ENCODE results near the gene ARF1. TPM values are rescaled to one million over a fixed set of nuclear protein-coding genes. Genes with fewer than 3 reads are reported as not detected.

Gene ARF1
- total RNA-seq, 2 donors from 2014 or later = 322 to 372 TPM

GRCh38 chr1:228034954-228035837 lies 47.3 kb upstream of the ARF1 start:
- Mint-ChIP-seq H3K4me1 (peaks cover 3% of the 10 kb centered on the region), H3K27me3 (ENCODE audit: insufficient read depth) (peaks cover 68% of the 10 kb centered on the region), H3K36me3 (ENCODE audit: low read depth) (no peaks in the 10 kb centered on the region), H3K4me3 (no peak overlapping the region), H3K27ac (no peak overlapping the region), H3K9me3 (peaks cover 5% of the 10 kb centered on the region)
- 92 to 93% methylated on average over 14 to 16 of the region's 16 CpGs for WGBS, 2 experiments (ENCODE audit: insufficient coverage in 1 of 2, insufficient read length in 1 of 2)
- no peak for DNase-seq
- no peak for TF ChIP-seq CTCF (conservative IDR thresholded peaks at IDR 0.05)
- Histone ChIP-seq H3K36me3 (ENCODE audit: control insufficient read depth, insufficient read depth, low read length) (no peaks in the 10 kb centered on the region), H3K9me3 (ENCODE audit: control insufficient read depth, low read length) (no peaks in the 10 kb centered on the region), H3K27me3 (ENCODE audit: control insufficient read depth, insufficient read depth, low read length, poor library complexity, severe bottlenecking) (peaks cover 30% of the 10 kb centered on the region), H3K4me3 (ENCODE audit: low read length) (no peak overlapping the region), H3K9ac (ENCODE audit: extremely low read depth, low read length, poor library complexity, severe bottlenecking) (no peak overlapping the region), H3K4me1 (ENCODE audit: control insufficient read depth, insufficient read depth, low read length) (peaks cover 4% of the 10 kb centered on the region), H3K27ac (ENCODE audit: low read depth, low read length) (peak overlapping the region; percentile 99)

DNA sequence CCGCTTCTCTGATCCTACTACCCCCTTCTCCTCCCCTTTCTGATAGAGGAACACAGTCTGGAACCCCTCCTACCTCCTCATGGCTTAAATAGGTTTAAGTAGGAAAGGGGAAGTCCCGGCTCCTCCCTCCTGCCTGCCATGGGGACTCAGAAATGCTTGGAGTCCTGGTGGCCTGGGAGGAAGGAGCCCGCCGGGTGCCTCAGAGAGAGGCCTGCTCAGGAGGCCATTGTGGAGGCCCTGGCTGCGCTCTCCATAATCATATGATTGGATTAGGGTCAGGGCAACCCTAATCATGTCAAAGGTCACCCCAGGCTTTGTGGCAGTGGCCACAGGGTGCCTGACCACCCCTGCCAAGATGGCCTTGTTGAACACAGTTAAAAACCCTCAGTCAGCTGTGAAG lies 46.7 kb upstream of the ARF1 start:
- H3K27me3 ChIP-seq (ENCODE audit: control insufficient read depth, insufficient read depth, low read length, poor library complexity, severe bottlenecking) = peaks cover 32% of the 10 kb centered on the region

DNA sequence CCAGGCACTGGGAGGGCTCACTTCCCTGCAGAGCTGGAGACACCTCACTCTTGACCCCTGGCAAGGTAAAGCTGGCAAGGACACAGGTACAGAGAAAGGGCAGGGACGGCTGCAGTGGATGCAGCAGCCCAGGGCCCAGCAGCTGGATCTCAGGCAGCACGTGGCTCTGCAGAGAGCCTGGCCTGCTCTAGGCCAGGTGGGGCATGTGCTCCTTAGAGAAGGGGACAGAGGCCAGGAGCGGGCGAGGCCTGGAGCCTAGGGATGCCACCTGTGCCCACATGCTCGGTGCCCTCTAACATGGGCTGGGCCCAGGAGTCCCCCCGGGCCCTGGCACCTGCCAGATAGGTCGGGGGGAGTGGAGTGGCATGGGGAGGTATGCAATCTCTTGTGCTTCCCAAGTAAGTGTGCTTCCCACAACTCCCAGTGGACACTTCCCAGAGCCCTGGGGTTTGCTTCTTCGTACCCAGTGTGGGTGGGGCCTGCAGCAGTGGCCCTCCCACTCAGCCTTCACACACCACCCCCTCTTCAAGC lies 45.7 kb upstream of the ARF1 start:
- no peak for TF ChIP-seq CTCF (conservative IDR thresholded peaks at IDR 0.05)
- no peak for DNase-seq

More for the DNA sequence above, 46.7 kb upstream of the ARF1 start:
- Mint-ChIP-seq H3K36me3 (ENCODE audit: low read depth) (no peaks in the 10 kb centered on the region), H3K4me1 (peaks cover 3% of the 10 kb centered on the region), H3K9me3 (peaks cover 5% of the 10 kb centered on the region), H3K4me3 (no peak overlapping the region), H3K27me3 (ENCODE audit: insufficient read depth) (peaks cover 71% of the 10 kb centered on the region), H3K27ac (no peak overlapping the region)
- Histone ChIP-seq H3K27ac (ENCODE audit: low read depth, low read length) (peak overlapping the region; percentile 99), H3K9ac (ENCODE audit: extremely low read depth, low read length, poor library complexity, severe bottlenecking) (no peak overlapping the region), H3K9me3 (ENCODE audit: control insufficient read depth, low read length) (no peaks in the 10 kb centered on the region), H3K36me3 (ENCODE audit: control insufficient read depth, insufficient read depth, low read length) (no peaks in the 10 kb centered on the region), H3K4me1 (ENCODE audit: control insufficient read depth, insufficient read depth, low read length) (peaks cover 4% of the 10 kb centered on the region), H3K4me3 (ENCODE audit: low read length) (no peak overlapping the region)
- no peak for TF ChIP-seq CTCF (conservative IDR thresholded peaks at IDR 0.05)
- DNase-seq = no peak
- 75% methylated on average over 4 of the region's 5 CpGs; no CpG with 5 or more reads in 1 of the 2 experiments for WGBS, 2 experiments (ENCODE audit: insufficient coverage in 1 of 2, insufficient read length in 1 of 2)

More for the DNA sequence above, 45.7 kb upstream of the ARF1 start:
- Mint-ChIP-seq H3K36me3 (ENCODE audit: low read depth) (no peaks in the 10 kb centered on the region), H3K27ac (no peak overlapping the region), H3K9me3 (peaks cover 5% of the 10 kb centered on the region), H3K4me3 (no peak overlapping the region), H3K27me3 (ENCODE audit: insufficient read depth) (peaks cover 62% of the 10 kb centered on the region), H3K4me1 (peaks cover 3% of the 10 kb centered on the region)
- Histone ChIP-seq H3K27me3 (ENCODE audit: control insufficient read depth, insufficient read depth, low read length, poor library complexity, severe bottlenecking) (peaks cover 41% of the 10 kb centered on the region), H3K36me3 (ENCODE audit: control insufficient read depth, insufficient read depth, low read length) (no peaks in the 10 kb centered on the region), H3K9me3 (ENCODE audit: control insufficient read depth, low read length) (no peaks in the 10 kb centered on the region), H3K4me1 (ENCODE audit: control insufficient read depth, insufficient read depth, low read length) (peaks cover 4% of the 10 kb centered on the region), H3K4me3 (ENCODE audit: low read length) (no peak overlapping the region), H3K27ac (ENCODE audit: low read depth, low read length) (peak overlapping the region; percentile 99), H3K9ac (ENCODE audit: extremely low read depth, low read length, poor library complexity, severe bottlenecking) (no peak overlapping the region)
- WGBS, 2 experiments (ENCODE audit: insufficient coverage in 1 of 2, insufficient read length in 1 of 2) = 82 to 88% methylated on average over 6 to 8 of the region's 8 CpGs

All from endodermal cell (in vitro differentiated cells).